Activated CD4-positive, CD25-positive, alpha-beta regulatory T cell treated with anti-CD3 and anti-CD28 coated beads, Interleukin-2, amount 50 U/mL, for 72 hours (primary cell): ENCODE results near the gene LRRC61.
"Not testable (repeated sequence)": the region's sequence is repeated elsewhere in the genome, so short reads cannot be mapped to it uniquely, and the experiment has no call there.

Experiments used
- DNase-seq: peaks from one replicate; pipeline ENCODE4 v3.0.0; 2021

The LRRC61 gene

GRCh38 chr7:150307904-150308303, 15.3 kb upstream of the LRRC61 start:
- DNase-seq, result no peak

GRCh38 chr7:150308575-150308974, 14.6 kb upstream of the LRRC61 start:
- DNase-seq, result no peak

GRCh38 chr7:150311146-150311545, 12.0 kb upstream of the LRRC61 start:
- DNase-seq, result no peak

GRCh38 chr7:150311711-150312110, 11.4 kb upstream of the LRRC61 start:
- DNase-seq, result no peak

GRCh38 chr7:150312649-150313366, 10.3 kb upstream of the LRRC61 start:
- not testable (repeated sequence) for DNase-seq

- DNase-seq, result no peak
Measured at GRCh38 chr7:150313367-150313809, 9.8 kb upstream of the LRRC61 start.

- DNase-seq, result no peak
Measured at GRCh38 chr7:150313870-150314269, 9.3 kb upstream of the LRRC61 start.

- no peak for DNase-seq
Measured at GRCh38 chr7:150314639-150315239, 8.4 kb upstream of the LRRC61 start.

GRCh38 chr7:150316987-150317386, 6.2 kb upstream of the LRRC61 start:
- DNase-seq, result not testable (repeated sequence)

- no peak for DNase-seq
Measured at GRCh38 chr7:150317748-150318444, 5.3 kb upstream of the LRRC61 start.

GRCh38 chr7:150321788-150322113, 1.4 kb upstream of the LRRC61 start:
- no peak for DNase-seq

GRCh38 chr7:150322114-150322832, 882 bp upstream of the LRRC61 start:
- peak; percentile 61 for DNase-seq

- DNase-seq, result no peak
Measured at GRCh38 chr7:150323682-150324372, 672 bp downstream of the LRRC61 start.

GRCh38 chr7:150324373-150324961, 1.3 kb downstream of the LRRC61 start:
- no peak for DNase-seq

GRCh38 chr7:150325110-150325611, 2.0 kb downstream of the LRRC61 start:
- no peak for DNase-seq

- DNase-seq, result no peak
Measured at GRCh38 chr7:150325901-150326300, 2.7 kb downstream of the LRRC61 start.

- no peak for DNase-seq
Measured at GRCh38 chr7:150326657-150327268, 3.6 kb downstream of the LRRC61 start.

- no peak for DNase-seq
Measured at GRCh38 chr7:150327308-150327707, 4.2 kb downstream of the LRRC61 start.

- DNase-seq, result no peak
Measured at GRCh38 chr7:150329331-150330120, 6.4 kb downstream of the LRRC61 start.

GRCh38 chr7:150330211-150330885, 7.2 kb downstream of the LRRC61 start:
- DNase-seq, result no peak
